ENCODE measurements around the gene UGGT2.
"Not testable (repeated sequence)": the region's sequence is repeated elsewhere in the genome, so short reads cannot be mapped to it uniquely, and the experiment has no call there.

The UGGT2 gene

GRCh38 chr13:96053003-96053703, at the start of gene UGGT2:
Gene UGGT2, minus strand, starts transcription at chr13:96053401. Its CDS starts 89 bp downstream, at chr13:96053312.
- in situ Hi-C loops (cut with MboI; ENCODE audit: low sequenced_read_pairs) = no loop called here

GRCh38 chr13:96100457-96101220, 47.4 kb upstream of the UGGT2 start:
- in situ Hi-C loops (cut with MboI; ENCODE audit: low sequenced_read_pairs) = no loop called here

- in situ Hi-C loops (cut with MboI; ENCODE audit: low sequenced_read_pairs) = no loop called here
Observed at GRCh38 chr13:96093296-96094006, 40.2 kb upstream of the UGGT2 start.

- in situ Hi-C loops (cut with MboI; ENCODE audit: low sequenced_read_pairs) = no loop called here
Observed at GRCh38 chr13:96091164-96092117, 38.2 kb upstream of the UGGT2 start.

- in situ Hi-C loops (cut with MboI; ENCODE audit: low sequenced_read_pairs) = no loop called here
Observed at GRCh38 chr13:96090240-96091101, 37.3 kb upstream of the UGGT2 start.

GRCh38 chr13:96089749-96090239, 36.6 kb upstream of the UGGT2 start, which contains the start of gene HS6ST3:
Gene HS6ST3, plus strand, starts transcription at chr13:96090107.
- in situ Hi-C loops (cut with MboI; ENCODE audit: low sequenced_read_pairs) = no loop called here

GRCh38 chr13:96089139-96089538, 35.9 kb upstream of the UGGT2 start:
- in situ Hi-C loops (cut with MboI; ENCODE audit: low sequenced_read_pairs) = no loop called here

GRCh38 chr13:96086736-96087135, 33.5 kb upstream of the UGGT2 start:
- in situ Hi-C loops (cut with MboI; ENCODE audit: low sequenced_read_pairs) = no loop called here

GRCh38 chr13:96082640-96083039, 29.4 kb upstream of the UGGT2 start:
- in situ Hi-C loops (cut with MboI; ENCODE audit: low sequenced_read_pairs) = no loop called here

- in situ Hi-C loops (cut with MboI; ENCODE audit: low sequenced_read_pairs) = no loop called here
Observed at GRCh38 chr13:96081888-96082287, 28.7 kb upstream of the UGGT2 start.

- in situ Hi-C loops (cut with MboI; ENCODE audit: low sequenced_read_pairs) = no loop called here
Observed at GRCh38 chr13:96080676-96081075, 27.5 kb upstream of the UGGT2 start.

GRCh38 chr13:96075953-96076543, 22.8 kb upstream of the UGGT2 start:
- in situ Hi-C loops (cut with MboI; ENCODE audit: low sequenced_read_pairs) = no loop called here

- in situ Hi-C loops (cut with MboI; ENCODE audit: low sequenced_read_pairs) = no loop called here
Observed at GRCh38 chr13:96072392-96072791, 19.2 kb upstream of the UGGT2 start.

- in situ Hi-C loops (cut with MboI; ENCODE audit: low sequenced_read_pairs) = no loop called here
Observed at GRCh38 chr13:96071504-96071903, 18.3 kb upstream of the UGGT2 start.

- in situ Hi-C loops (cut with MboI; ENCODE audit: low sequenced_read_pairs) = no loop called here
Observed at GRCh38 chr13:96068729-96069128, 15.5 kb upstream of the UGGT2 start.

GRCh38 chr13:96065849-96066248, 12.6 kb upstream of the UGGT2 start:
- in situ Hi-C loops (cut with MboI; ENCODE audit: low sequenced_read_pairs) = no loop called here

- in situ Hi-C loops (cut with MboI; ENCODE audit: low sequenced_read_pairs) = no loop called here
Observed at GRCh38 chr13:96052656-96053002, 572 bp downstream of the UGGT2 start.

- in situ Hi-C loops (cut with MboI; ENCODE audit: low sequenced_read_pairs) = not testable (repeated sequence)
Observed at GRCh38 chr13:96051946-96052345, 1.3 kb downstream of the UGGT2 start.

- in situ Hi-C loops (cut with MboI; ENCODE audit: low sequenced_read_pairs) = not testable (repeated sequence)
Observed at GRCh38 chr13:96051491-96051890, 1.7 kb downstream of the UGGT2 start.

All from HL-60/S4 (cell line).